Omental fat pad (tissue), 4 donors: ENCODE data around the gene CLCN3. TPM values are rescaled to one million over a fixed set of nuclear protein-coding genes. Genes with fewer than 3 reads are reported as not detected.

Source experiments
- ATAC-seq: fragments of 150-250 bp; one replicate; pipeline ENCODE4 v1.9.1; 2016; ENCODE audit warnings: mild to moderate bottlenecking, moderate library complexity; ENCODE audit not compliant: low FRiP score
- DNase-seq: peaks from one replicate; pipeline ENCODE4 v3.0.0-alpha.2; 2019; ENCODE audit warnings: low spot score
- total RNA-seq, 4 donors: library from RNA; depleted of rRNA; stranded (reverse); fragments of >200 nt; gene quantifications; one replicate each; pipeline ENCODE4 v1.1.0, GENCODE V29; 2016
- TF ChIP-seq, protein P1 (sequence below), 3 donors: fragments of 450-650 bp; IDR thresholded peaks; one replicate each; pipeline ENCODE4 v1.5.1; 2016 to 2017; ENCODE audit warnings: antibody characterized with exemption in 3 of 3, mild to moderate bottlenecking in 3 of 3, moderate library complexity in 2 of 3

CLCN3 gene
- total RNA-seq, 4 donors from 2014 or later, result 18.3 to 30.6 (median 30.1) TPM

DNA sequence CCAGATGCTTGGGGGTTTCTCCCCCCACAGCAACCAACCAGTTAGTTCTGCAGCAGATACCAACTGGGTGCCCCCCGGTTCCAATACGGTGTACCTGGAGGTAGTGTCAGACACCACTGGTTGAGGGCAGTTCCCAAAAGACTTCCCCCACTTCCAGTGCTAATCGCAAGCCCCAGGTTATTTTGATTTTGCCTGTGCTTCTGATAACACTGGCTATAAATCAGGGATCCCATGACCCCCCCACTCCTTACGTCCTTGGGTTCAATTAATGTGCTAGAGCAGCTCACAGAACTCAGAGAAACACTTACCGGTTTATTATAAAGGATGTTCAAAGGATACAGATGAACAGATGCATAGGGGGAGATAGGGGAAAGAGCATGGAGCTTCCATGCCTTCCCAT, 5.5 kb downstream of the CLCN3 start:
- TF ChIP-seq, protein P1, sequence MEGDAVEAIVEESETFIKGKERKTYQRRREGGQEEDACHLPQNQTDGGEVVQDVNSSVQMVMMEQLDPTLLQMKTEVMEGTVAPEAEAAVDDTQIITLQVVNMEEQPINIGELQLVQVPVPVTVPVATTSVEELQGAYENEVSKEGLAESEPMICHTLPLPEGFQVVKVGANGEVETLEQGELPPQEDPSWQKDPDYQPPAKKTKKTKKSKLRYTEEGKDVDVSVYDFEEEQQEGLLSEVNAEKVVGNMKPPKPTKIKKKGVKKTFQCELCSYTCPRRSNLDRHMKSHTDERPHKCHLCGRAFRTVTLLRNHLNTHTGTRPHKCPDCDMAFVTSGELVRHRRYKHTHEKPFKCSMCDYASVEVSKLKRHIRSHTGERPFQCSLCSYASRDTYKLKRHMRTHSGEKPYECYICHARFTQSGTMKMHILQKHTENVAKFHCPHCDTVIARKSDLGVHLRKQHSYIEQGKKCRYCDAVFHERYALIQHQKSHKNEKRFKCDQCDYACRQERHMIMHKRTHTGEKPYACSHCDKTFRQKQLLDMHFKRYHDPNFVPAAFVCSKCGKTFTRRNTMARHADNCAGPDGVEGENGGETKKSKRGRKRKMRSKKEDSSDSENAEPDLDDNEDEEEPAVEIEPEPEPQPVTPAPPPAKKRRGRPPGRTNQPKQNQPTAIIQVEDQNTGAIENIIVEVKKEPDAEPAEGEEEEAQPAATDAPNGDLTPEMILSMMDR (IDR thresholded peaks at IDR 0.05), result no peak
- DNase-seq (no peak), ATAC-seq (no peak)

- DNase-seq, result no peak
- TF ChIP-seq, protein P1 (IDR thresholded peaks at IDR 0.05), result no peak
- ATAC-seq, result no peak
Measured at GRCh38 chr4:169626331-169627282, 6.2 kb downstream of the CLCN3 start.

DNA sequence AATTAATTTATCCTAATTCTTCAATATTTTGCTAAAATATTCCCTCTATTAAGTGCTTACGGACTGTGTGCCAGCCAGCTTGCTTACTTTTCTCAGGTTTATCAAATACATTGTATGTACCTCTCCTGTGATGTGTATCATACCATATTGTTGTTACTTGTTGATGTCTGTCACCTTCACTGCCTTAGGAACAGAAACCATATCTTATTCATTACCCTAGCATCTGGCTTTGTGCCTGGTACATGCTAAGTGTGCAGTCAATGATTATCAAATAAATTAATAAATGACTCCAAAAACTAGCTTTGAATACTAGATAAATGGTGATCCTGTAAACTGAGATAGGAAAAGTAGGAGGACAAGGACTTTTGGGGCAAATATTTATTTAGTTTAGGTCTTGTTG, 6.9 kb downstream of the CLCN3 start:
- ATAC-seq (no peak), DNase-seq (no peak)
- TF ChIP-seq, protein P1 (IDR thresholded peaks at IDR 0.05), result no peak

- no peak for ATAC-seq
- TF ChIP-seq, protein P1 (IDR thresholded peaks at IDR 0.05), result no peak
- no peak for DNase-seq
Measured at GRCh38 chr4:169628579-169628978, 8.2 kb downstream of the CLCN3 start.

GRCh38 chr4:169630069-169630468, 9.7 kb downstream of the CLCN3 start:
- TF ChIP-seq, protein P1 (IDR thresholded peaks at IDR 0.05), result no peak
- ATAC-seq (no peak), DNase-seq (no peak)

DNA sequence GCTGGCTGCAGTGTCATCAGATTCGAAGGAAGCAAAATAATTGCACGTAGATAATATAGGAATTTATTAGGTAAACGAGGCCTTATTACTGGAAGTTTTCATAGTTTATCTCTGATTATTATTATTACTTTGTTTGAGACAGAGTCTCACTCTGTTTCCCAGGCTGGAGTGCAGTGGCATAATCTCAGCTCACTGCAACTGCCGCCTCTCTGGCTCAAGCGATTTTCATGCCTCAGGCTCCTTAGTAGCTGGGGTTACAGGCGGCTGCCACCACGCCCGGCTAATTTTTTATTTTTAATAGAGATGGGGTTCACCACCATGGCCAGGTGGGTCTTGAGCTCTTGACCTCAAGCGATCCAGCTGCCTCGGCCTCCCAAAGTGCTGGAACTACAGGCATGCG, 12.5 kb downstream of the CLCN3 start:
- no peak for DNase-seq
- ATAC-seq, result no peak
- TF ChIP-seq, protein P1 (IDR thresholded peaks at IDR 0.05), result no peak

DNA sequence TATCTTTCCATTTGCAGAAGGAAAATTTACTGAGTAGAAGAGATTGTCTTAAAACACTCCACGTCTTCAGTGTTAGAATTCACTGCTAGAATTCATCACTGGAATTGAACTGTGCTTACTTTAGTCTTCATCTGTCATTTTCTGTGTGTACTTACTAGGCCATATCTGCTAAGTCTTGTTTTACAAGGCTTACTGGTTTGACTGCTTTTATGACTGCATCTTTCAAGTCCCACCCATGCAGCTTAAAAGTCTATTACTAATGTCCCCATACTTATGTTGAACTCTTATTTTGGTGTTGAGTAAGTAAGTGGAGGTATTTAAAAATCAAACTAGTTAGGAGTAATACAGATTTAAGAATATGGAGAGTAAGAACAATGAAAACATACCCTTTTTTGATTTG, 14.6 kb downstream of the CLCN3 start:
- DNase-seq (no peak), ATAC-seq (no peak)
- TF ChIP-seq, protein P1 (IDR thresholded peaks at IDR 0.05), result no peak
